Esophagus muscularis mucosa (tissue), 4 donors: ENCODE data around the gene GPATCH4. TPM values are rescaled to one million over a fixed set of nuclear protein-coding genes. Genes with fewer than 3 reads are reported as not detected.

Experiments
- DNase-seq: peaks from one replicate; pipeline ENCODE4 v3.0.0-alpha.2; 2017; ENCODE audit errors: extremely low spot score
- H3K27ac ChIP-seq, 4 donors: fragments of 200-600 bp; sonication (generic); replicated peaks in 1 of 4; 1 replicate in 3 of 4; 2 replicates in 1 of 4; pipeline ENCODE4 v1.5.1; 2016 to 2019; ENCODE audit warnings: mild to moderate bottlenecking in 1 of 4
- H3K27me3 ChIP-seq, 4 donors: fragments of 200-600 bp; sonication (generic); one replicate each; pipeline versions ENCODE4 v1.5.1 to v1.6.0; 2016 to 2019
- H3K36me3 ChIP-seq, 4 donors: fragments of 200-600 bp; sonication (generic); one replicate each; pipeline ENCODE4 v1.5.1; 2016 to 2019
- H3K4me1 ChIP-seq, 4 donors: fragments of 200-600 bp; sonication (generic); one replicate each; pipeline ENCODE4 v1.5.1; 2016 to 2019
- H3K4me3 ChIP-seq, 4 donors: fragments of 200-600 bp; sonication (generic); 1 replicate in 2 of 4; 2 replicates in 2 of 4; pipeline ENCODE4 v1.5.1; 2016 to 2019; ENCODE audit warnings: mild to moderate bottlenecking in 4 of 4, moderate library complexity in 1 of 4
- H3K9me3 ChIP-seq, 4 donors: fragments of 200-600 bp; sonication (generic); 1 replicate in 3 of 4; 2 replicates in 1 of 4; pipeline ENCODE4 v1.5.1; 2016 to 2019
- CTCF ChIP-seq, 3 experiments: fragments of 200-600 bp in 2 of 3; fragments of 450-650 bp in 1 of 3; sonication (generic) in 2 of 3; IDR thresholded peaks; one replicate each; pipeline ENCODE4 v1.5.1; 2017 to 2019; ENCODE audit warnings: antibody characterized with exemption in 3 of 3, mild to moderate bottlenecking in 2 of 3, moderate library complexity in 1 of 3
- EP300 ChIP-seq: sonication (generic); formaldehyde crosslinking; IDR thresholded peaks from one replicate; pipeline ENCODE4 v1.6.1; 2017; ENCODE audit warnings: antibody characterized with exemption
- POLR2A ChIP-seq: fragments of 450-650 bp; IDR thresholded peaks from one replicate; pipeline ENCODE4 v1.6.1; 2017; ENCODE audit warnings: antibody characterized with exemption, moderate library complexity, mild to moderate bottlenecking, low read depth
- POLR2AphosphoS5 ChIP-seq, 2 donors: sonication (generic); formaldehyde crosslinking; IDR thresholded peaks; one replicate each; pipeline ENCODE4 v1.6.1; 2017; ENCODE audit warnings: antibody characterized with exemption in 2 of 2
- WGBS: methylation state at CpG from one replicate; pipeline ENCODE4 v1.1.5; 2018; 5-methylcytosine and 5-hydroxymethylcytosine counted together
- intact Hi-C: fragments of 100-400 bp; cut with DNase I; formaldehyde crosslinking; loops from one replicate; pipeline ENCODE4 v1.15.1; 2023
- total RNA-seq, 4 donors: library from RNA; depleted of rRNA; stranded (reverse); fragments of >200 nt; gene quantifications; one replicate each; pipeline versions ENCODE4 v1.1.0 to v1.2.1, GENCODE V29; 2016

The GPATCH4 gene
- total RNA-seq, 4 donors from 2014 or later, result 22.6 to 32.8 (median 26.4) TPM

GRCh38 chr1:156571919-156572662, 29.2 kb downstream of the GPATCH4 start, which contains the start of gene IQGAP3:
Gene IQGAP3, minus strand, starts transcription at chr1:156572565. Its CDS starts 36 bp downstream, at chr1:156572529.
- intact Hi-C loops, result loop anchor here (5.0 kb wide), 1 partner anchor 55 kb away; no protein-coding TSS in a partner anchor
- peak; percentile 56 to 67 for TF ChIP-seq POLR2AphosphoS5 (IDR thresholded peaks at IDR 0.05)
- no peak for TF ChIP-seq EP300
- TF ChIP-seq CTCF (IDR thresholded peaks at IDR 0.05), result peak in 1 of 3 experiments; percentile 19
- TF ChIP-seq POLR2A, result no peak
- Histone ChIP-seq H3K4me3 (peak within 1 kb of the TSS; percentile 44 to 57 (median 49)), H3K27me3 (peaks cover 0 to 8% (median 0%) of the 10 kb centered on the region in 4 donors), H3K36me3 (no peaks in the 10 kb centered on the region), H3K27ac (no peak within 1 kb of the TSS), H3K9me3 (no peaks in the 10 kb centered on the region), H3K4me1 (peaks cover 7 to 17% (median 13%) of the 10 kb centered on the region in 4 donors)
- no peak for DNase-seq
- under 1% methylated on average over 37 of the region's 38 CpGs for WGBS

- Histone ChIP-seq H3K36me3 (no peaks in the 10 kb centered on the region), H3K9me3 (no peaks in the 10 kb centered on the region), H3K4me1 (peaks cover 7 to 17% (median 13%) of the 10 kb centered on the region in 4 donors), H3K4me3 (no peak overlapping the region), H3K27ac (no peak overlapping the region), H3K27me3 (peaks cover 0 to 8% (median 0%) of the 10 kb centered on the region in 4 donors)
- WGBS, result 8% methylated on average over 4 of the region's 4 CpGs
- intact Hi-C loops, result loop anchor here (5.0 kb wide), 1 partner anchor 54 kb away; no protein-coding TSS in a partner anchor
- no peak for TF ChIP-seq POLR2A
- TF ChIP-seq CTCF (IDR thresholded peaks at IDR 0.05), result no peak
- no peak for TF ChIP-seq POLR2AphosphoS5 (IDR thresholded peaks at IDR 0.05)
- no peak for TF ChIP-seq EP300
- DNase-seq, result no peak
Measured at GRCh38 chr1:156571261-156571852, 29.9 kb downstream of the GPATCH4 start.

GRCh38 chr1:156566436-156566835, 34.8 kb downstream of the GPATCH4 start:
- H3K4me3 ChIP-seq, result no peak overlapping the region
- WGBS, result 77% methylated on average over 3 of the region's 4 CpGs
- no peaks in the 10 kb centered on the region for H3K36me3 ChIP-seq
- DNase-seq, result no peak
- H3K27ac ChIP-seq, result no peak overlapping the region
- H3K4me1 ChIP-seq, result peaks cover 0 to 2% (median under 1%) of the 10 kb centered on the region in 4 donors
- intact Hi-C loops, result no loop called here
- H3K27me3 ChIP-seq, result peaks cover 0 to under 1% (median 0%) of the 10 kb centered on the region in 4 donors
- no peaks in the 10 kb centered on the region for H3K9me3 ChIP-seq
- no peak for TF ChIP-seq POLR2A
- TF ChIP-seq POLR2AphosphoS5 (IDR thresholded peaks at IDR 0.05), result no peak
- no peak for TF ChIP-seq EP300
- no peak for TF ChIP-seq CTCF (IDR thresholded peaks at IDR 0.05)

GRCh38 chr1:156565519-156565918, 35.8 kb downstream of the GPATCH4 start:
- Histone ChIP-seq H3K27me3 (no peaks in the 10 kb centered on the region), H3K27ac (no peak overlapping the region), H3K36me3 (no peaks in the 10 kb centered on the region), H3K4me3 (no peak overlapping the region), H3K9me3 (no peaks in the 10 kb centered on the region), H3K4me1 (no peaks in the 10 kb centered on the region)
- TF ChIP-seq CTCF (IDR thresholded peaks at IDR 0.05) (no peak), POLR2AphosphoS5 (IDR thresholded peaks at IDR 0.05) (no peak), EP300 (no peak), POLR2A (no peak)
- intact Hi-C loops, result no loop called here
- WGBS, result 95% methylated on average over 2 of the region's 2 CpGs
- DNase-seq, result no peak
